SHP77 treated with DMSO at 0.1 percent for 48 hours (cell line): ENCODE measurements around the gene CEP131.

ENCODE experiments used
- DNase-seq: peaks from one replicate; lab custom pipeline; 2025; lab: John Stamatoyannopoulos, UW

Gene CEP131

DNA sequence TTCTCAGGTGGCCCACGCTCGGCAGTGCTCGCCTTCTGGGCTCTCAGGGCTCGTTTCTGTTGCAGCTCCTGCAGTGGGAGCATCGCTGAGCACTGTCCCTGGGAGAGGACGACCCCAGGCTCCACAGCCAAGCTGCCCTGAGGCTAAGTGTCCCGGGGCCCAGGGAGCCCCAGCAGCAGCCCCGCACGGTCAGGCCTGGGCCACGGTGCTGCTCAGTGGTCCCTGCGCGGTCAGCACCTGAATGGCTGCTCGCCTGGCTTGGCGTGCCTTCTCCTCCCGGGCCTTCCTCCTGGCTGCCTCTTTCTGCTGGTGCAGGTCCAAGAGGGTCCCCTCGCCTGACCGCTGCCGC is 23.3 kb downstream of the CEP131 start:
- DNase-seq, result no peak

DNA sequence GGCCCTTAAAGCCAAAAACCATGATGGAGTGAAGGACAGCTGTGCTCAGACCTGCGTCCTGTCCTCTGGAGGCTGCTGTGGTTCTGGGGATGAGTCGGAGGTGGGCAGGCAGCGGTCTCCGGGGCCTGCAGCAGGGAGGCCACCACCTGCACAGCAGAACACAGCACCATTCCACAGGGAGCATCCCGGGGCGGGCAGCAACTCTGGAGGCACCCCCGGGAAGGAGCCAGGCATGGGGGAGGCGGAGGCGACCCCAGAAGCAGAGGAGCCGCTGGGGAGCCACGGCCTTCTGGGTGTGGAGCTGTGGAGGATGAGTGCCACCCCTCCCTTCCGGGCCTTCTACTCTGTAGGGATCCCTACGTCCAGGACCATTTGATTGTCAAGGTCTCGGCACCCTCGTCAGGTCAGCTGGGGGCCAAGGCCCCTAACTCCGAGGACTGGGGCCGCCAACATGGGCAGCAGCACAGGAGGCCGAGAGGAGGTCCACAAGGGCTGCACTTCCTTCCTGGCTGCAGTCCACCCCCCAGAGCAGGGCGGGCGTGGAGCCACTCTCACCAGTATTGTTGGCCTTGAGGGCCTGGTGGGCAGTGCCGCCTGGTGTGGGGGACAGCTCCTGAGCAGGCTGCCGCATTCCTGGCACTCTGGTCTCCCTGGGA is 23.8 kb downstream of the CEP131 start:
- DNase-seq, result no peak

DNA sequence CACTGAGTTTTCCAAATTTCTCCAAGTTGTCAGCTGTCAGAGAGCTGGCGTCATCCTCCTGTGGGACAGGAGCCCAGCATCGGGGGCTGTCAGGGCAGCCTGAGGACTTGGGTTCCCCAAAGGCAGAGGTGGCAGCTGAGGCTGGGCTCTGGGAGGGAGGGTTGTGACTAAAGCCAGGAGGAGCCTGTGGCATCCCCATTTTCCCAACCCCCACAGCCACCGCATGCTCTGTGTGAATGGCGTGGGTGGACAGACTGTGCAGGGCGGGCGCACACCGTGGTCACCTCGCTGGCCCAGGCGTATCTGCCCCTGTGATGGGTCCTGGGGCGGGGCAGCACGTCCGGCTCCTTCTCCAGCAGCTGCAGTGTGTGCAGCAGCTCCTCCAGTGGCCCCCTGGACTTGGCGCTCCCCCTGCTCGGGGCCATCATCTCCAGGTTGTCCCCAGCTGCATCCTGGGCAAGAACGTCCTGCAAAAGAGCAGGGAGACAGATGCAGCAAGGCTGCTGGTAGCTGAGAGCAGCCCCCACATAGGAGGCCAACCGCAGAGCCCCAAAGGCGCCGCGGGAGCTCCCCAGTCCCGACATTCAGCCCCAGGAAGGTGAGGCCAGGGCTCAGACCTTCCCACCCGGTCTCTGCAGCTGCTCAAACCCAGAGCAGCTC is 24.8 kb downstream of the CEP131 start:
- DNase-seq, result no peak

DNA sequence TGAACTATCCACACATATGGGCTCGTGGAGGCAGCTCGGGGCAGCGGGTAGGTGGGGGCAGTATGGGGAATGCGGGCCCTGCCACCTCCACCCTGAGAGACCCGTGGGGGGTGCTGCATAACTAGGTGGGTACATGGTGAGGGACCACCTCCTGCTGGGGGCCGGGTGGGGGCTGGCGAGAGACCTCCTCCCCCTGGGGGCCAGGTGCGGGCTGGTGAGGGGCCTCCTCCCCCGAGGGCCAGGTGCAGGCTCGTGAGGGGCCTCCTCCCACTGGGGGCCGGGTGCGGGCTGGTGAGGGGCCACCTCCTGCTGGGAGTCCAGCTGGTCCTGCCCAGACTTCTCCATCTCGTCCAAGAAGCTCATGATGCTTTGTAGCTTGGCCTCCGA is 25.4 kb downstream of the CEP131 start:
- DNase-seq, result no peak

GRCh38 chr17:81196505-81197408 is 26.0 kb downstream of the CEP131 start:
- DNase-seq, result no peak

GRCh38 chr17:81195941-81196495 is 26.7 kb downstream of the CEP131 start:
- DNase-seq, result no peak

DNA sequence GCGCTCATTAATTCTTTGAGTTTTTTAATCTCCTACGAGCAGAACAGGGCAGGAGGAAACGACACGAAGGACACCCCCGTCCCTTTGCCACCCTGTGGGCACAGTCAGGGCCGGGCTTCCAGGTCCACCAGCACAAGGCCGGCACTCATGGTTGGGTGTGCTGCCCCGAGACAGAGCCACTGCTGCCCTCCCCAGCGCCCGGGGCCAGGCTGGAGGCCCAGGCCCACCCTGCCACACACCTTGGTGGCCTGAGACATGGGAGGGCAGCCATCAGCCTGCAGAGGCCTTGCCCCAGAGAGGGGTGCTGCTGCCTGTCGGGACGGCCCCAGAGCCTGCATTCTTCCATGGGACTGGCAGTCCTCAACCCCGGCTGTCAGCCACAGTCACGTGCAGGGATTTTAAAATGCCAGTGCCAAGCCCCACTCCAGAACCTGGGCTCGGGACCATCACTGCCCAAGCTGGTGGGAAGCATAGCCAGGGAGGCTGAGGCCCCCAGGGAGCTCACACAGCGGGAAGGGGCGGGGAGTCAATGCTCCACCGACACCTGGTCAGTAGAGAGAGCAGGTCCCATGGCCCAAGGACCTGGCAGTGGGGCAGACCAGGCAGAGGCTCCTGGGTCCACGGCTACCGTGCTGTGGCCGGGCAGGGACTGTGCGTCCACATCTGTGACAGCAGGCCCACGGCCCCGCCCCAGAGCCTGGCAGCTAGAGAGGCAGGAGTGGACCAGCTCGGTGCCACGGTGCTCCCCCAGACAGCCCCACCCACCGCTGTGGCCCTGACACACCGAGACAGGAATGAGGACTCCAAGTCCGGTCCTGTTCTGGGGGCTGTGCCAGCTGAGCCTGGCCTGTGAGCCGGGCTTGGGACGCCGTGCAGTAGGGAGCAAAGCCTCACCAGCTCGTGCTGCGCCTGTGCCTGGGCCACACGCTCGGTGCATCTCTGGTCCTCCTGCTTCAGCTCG is 27.5 kb downstream of the CEP131 start:
- DNase-seq, result no peak

DNA sequence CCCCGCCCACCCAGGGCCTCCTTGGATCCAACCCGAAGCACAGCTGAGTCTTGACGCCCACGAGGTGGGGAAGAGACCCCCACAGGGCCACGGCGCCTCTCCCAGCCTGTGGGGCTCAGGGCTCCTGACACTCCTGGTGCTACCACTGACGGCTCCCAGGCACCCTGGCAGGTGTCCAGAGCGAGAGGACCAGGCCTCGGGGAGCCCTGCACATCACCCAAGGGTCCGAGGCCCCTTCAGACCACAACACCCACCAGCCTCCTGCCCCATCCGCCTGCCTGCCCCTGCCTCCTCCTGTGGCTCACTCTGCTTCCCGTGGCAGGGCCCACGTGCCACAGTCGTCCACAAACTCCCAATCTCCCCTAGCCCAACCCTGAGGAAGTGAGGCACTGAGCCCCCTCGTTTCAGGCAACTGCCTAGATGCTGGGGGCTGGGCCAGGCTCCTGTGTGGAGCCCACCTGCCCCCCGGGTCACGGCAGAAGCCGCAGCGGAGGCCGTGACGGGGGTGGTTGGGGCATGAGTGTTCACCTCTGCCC is 28.5 kb downstream of the CEP131 start:
- DNase-seq, result no peak

GRCh38 chr17:81193470-81194224 is 29.1 kb downstream of the CEP131 start:
- no peak for DNase-seq

GRCh38 chr17:81193051-81193410 is 29.7 kb downstream of the CEP131 start:
- no peak for DNase-seq

DNA sequence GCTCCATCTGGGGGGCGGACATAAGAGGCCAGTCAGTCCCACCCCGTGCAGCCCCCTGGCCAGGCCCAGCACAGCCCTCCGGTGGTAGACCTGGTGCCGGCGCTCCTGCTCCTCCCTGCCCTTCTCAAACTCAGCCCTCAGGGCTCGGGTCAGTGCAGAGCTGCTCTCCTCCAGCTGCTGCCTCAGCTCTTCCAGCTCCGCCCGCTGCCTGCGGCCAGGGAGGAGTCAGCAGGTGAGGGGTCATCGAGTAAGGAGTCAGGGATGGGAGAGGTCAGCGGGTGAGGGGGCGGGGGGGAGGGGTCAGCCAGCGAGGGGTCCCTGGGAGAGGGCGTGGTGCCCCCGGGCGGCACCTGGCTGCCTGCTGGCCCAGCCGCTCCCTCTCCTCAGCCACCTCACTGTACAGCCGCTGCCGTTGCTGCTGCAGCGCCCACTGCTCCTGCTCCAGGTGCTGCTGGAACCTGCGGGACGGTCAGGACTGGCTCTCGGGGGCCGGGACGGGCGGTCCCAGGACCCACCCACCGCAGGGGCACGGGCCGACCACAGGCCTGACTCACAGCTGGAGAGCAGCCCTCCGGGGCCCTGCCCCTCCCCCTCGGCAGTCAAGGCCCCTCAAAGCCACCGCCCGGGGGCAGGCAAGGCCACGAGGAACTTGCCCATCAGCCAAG is 30.2 kb downstream of the CEP131 start:
- no peak for DNase-seq

DNA sequence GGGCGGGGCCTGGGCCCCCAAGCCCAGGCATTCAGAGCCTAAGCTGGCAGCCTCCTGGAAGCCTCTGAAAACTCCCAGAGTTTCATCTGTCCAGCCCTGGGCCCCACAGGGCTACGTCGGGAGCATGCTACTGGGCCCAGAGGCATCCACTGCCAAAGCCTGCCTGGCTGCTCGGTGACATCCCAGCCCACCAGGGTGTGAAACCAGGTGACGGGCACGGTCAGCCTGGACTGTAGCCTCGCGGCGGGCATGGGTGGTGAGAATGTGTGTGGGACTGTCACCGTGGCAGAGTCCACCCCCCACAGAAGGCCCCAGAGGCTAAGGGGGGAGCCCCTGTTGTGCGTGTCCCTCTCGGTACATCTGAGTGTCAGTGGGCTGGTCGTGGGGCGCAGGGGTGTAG is 31.1 kb downstream of the CEP131 start:
- no peak for DNase-seq

DNA sequence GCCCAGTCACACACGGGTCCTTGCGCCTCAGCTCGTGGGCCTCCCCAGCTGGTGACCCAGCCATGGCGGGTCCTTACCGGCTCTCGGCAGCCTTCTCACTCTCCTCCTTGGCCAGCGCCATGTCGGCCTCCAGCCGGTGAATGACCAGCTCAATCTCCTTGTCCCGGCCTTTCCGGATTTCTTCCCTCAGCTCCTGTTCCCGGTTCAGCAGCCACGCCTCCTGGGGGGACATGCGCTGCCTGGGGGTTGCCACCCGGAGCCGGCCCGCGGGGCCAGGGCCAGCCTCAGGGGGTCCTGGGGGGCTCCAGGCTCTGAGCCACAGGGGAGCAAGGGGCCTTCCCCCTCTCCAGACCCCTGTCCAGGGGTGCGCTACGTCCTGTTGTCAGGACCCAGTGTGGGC is 31.6 kb downstream of the CEP131 start:
- DNase-seq, result no peak

GRCh38 chr17:81190591-81190990 is 32.2 kb downstream of the CEP131 start:
- no peak for DNase-seq

DNA sequence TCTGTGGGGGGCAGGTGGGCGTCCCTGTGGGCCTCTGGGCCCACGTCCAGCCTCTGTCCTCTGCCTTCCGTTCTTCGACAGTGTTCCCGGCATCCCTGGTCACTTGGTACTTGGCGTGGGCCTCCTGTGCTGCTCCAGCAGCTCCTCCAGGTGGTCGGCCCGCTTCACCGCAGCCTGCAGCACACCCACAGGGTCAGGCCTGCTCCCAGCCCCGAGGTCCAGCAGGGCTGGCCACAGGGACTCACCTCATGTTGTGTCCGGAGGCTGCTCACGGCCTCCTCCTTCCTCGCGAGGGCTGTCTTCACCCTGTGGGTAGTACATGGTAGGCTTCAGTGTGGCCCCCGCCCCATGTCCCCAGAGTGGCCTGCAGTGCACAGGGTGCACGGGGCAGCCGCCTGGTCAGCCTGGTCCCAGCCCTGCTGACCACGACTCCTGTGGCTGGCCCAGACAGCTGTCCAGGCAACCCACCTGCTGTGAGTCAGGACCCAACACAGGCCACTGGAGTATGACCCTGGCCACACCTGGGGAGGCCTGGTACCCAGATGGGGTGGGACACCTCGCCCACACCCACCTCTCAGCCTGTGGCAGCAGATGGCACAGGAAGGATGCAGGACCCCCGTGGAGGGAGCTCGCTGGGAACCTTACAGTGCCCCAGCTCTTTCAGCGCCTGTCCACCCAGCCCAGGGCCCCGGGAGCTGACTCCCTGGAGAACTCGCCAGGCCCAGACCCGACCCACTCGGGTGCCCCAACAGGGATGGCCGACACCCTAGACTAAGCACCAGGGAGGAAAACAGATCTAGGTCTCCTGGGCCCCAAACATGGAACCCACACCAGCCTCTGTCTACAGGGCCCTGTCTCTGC is 32.9 kb downstream of the CEP131 start:
- no peak for DNase-seq

DNA sequence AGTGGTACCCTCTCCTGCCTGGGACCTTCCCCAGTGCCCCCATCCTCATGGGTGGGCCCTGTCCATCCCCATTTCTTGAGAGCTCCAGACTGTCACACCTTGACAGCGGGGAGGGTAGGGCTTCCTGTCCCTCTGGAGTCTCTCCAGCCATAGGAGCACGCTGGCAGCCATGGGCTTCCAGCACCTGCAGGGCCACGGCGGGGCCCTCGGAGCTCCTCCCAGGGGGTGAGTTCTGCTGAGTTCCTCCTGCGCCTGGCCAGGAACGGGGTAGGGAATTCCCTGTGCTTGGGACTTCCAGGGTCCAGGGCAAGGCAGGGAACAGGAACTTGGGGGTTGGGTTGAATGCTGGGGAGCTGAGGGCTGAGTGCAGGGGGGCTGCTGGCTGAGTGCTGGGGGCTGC is 33.7 kb downstream of the CEP131 start:
- DNase-seq, result no peak

- DNase-seq, result no peak
These were observed 34.3 kb downstream of the CEP131 start for GRCh38 chr17:81188491-81188840.

- DNase-seq, result no peak
These were observed 34.9 kb downstream of the CEP131 start for GRCh38 chr17:81187586-81188490.
